Endothelial cell of umbilical vein (primary cell): Measurements from ENCODE around the gene USP7. TPM values are rescaled to one million over a fixed set of nuclear protein-coding genes. Genes with fewer than 3 reads are reported as not detected.

Experiments used
- BruUV-seq: library from RNA; stranded (reverse); fragments of 400-500 nt; replicated peaks from 2 replicates; lab custom pipeline; 2021; lab: Mats Ljungman, UMichigan
- CTCF ChIA-PET: fragments of 300-600, 350-600 bp; sonication (Branson Sonifier 250); formaldehyde crosslinking; loops from one replicate; lab custom pipeline; 2021; ENCODE audit warnings: antibody characterized with exemption, inconsistent platforms; lab: Charles Lee
- POLR2A ChIA-PET: fragments of 300-600, 350-600 bp; sonication (Branson Sonifier 250); formaldehyde crosslinking; loops from one replicate; lab custom pipeline; 2021; ENCODE audit warnings: antibody characterized with exemption, inconsistent platforms; lab: Charles Lee
- DNase-seq: peaks from one replicate; pipeline ENCODE4 v3.0.0-alpha.2; 2011; ENCODE audit warnings: low read depth, low spot score
- FAIRE-seq: peaks from 2 replicates; lab custom pipeline; 2011; peaks lifted over from hg19 to GRCh38; lab: Jason Lieb, UNC
- H2AFZ ChIP-seq: 2 replicates; pipeline ENCODE4 v1.6.0; 2012; ENCODE audit warnings: low read depth, low read length, control low read depth, inconsistent platforms
- H3K27ac ChIP-seq: 2 replicates; pipeline ENCODE4 v1.5.1; 2011; ENCODE audit warnings: low read depth, mild to moderate bottlenecking, control low read depth, low read length, moderate library complexity; ENCODE audit not compliant: insufficient read depth
- H3K27me3 ChIP-seq, 2 experiments: 2 replicates each; pipeline versions ENCODE4 v1.6.0 to v1.6.1; 2011; ENCODE audit warnings: low read length in 2 of 2, mixed read lengths in 1 of 2; ENCODE audit not compliant: control insufficient read depth in 2 of 2, insufficient read depth in 2 of 2
- H3K36me3 ChIP-seq, 2 experiments: 2 replicates in 1 of 2; 3 replicates in 1 of 2; pipeline ENCODE4 v1.5.1; 2011; ENCODE audit warnings: low read length in 2 of 2, mild to moderate bottlenecking in 1 of 2, moderate library complexity in 1 of 2; ENCODE audit not compliant: control insufficient read depth in 2 of 2, insufficient read depth in 2 of 2; ENCODE audit errors: extremely low read depth in 1 of 2
- H3K4me1 ChIP-seq: 3 replicates; pipeline ENCODE4 v1.5.1; 2011; ENCODE audit warnings: mild to moderate bottlenecking, low read length; ENCODE audit not compliant: control insufficient read depth, insufficient read depth; ENCODE audit errors: extremely low read depth
- H3K4me2 ChIP-seq: 2 replicates; pipeline ENCODE4 v1.6.1; 2011; ENCODE audit warnings: low read length, control low read depth, mixed read lengths; ENCODE audit not compliant: insufficient read depth
- H3K4me3 ChIP-seq, 3 experiments: fragments of 200-600 bp in 1 of 3; sonication (generic), shearing (Covaris generic) in 1 of 3; replicated peaks in 1 of 3; 2 replicates each; pipeline ENCODE4 v1.5.1; 2011 to 2016; ENCODE audit warnings: control low read depth in 3 of 3, low read length in 3 of 3, mild to moderate bottlenecking in 2 of 3, inconsistent platforms in 1 of 3, low read depth in 1 of 3, moderate library complexity in 1 of 3; ENCODE audit not compliant: insufficient read depth in 1 of 3
- H3K79me2 ChIP-seq: 2 replicates; pipeline ENCODE4 v1.6.0; 2012; ENCODE audit warnings: low read length, inconsistent platforms; ENCODE audit not compliant: control insufficient read depth, insufficient read depth
- H3K9ac ChIP-seq: replicated peaks from 2 replicates; pipeline ENCODE3; 2011; ENCODE audit warnings: low read length, control low read depth; ENCODE audit not compliant: insufficient read depth; ENCODE audit errors: extremely low read depth
- H3K9me1 ChIP-seq: replicated peaks from 3 replicates; pipeline ENCODE4 v1.6.0; 2011; ENCODE audit warnings: mild to moderate bottlenecking, low read length; ENCODE audit not compliant: control insufficient read depth, insufficient read depth; ENCODE audit errors: extremely low read depth
- H3K9me3 ChIP-seq: replicated peaks from 2 replicates; pipeline ENCODE4 v1.5.1; 2012; ENCODE audit warnings: low read length, inconsistent platforms; ENCODE audit not compliant: control insufficient read depth, insufficient read depth
- H4K20me1 ChIP-seq: replicated peaks from 2 replicates; pipeline ENCODE3; 2011; ENCODE audit warnings: mild to moderate bottlenecking, low read length; ENCODE audit not compliant: control insufficient read depth, insufficient read depth; ENCODE audit errors: extremely low read depth
- EZH2 ChIP-seq: IDR thresholded peaks from 2 replicates; pipeline ENCODE4 v1.6.1; 2012; ENCODE audit warnings: borderline replicate concordance, low read depth, mild to moderate bottlenecking, moderate library complexity, low read length, inconsistent platforms; ENCODE audit not compliant: severe bottlenecking
- FOS ChIP-seq: IDR thresholded peaks from 2 replicates; pipeline ENCODE4 v1.6.1; 2011; ENCODE audit warnings: mild to moderate bottlenecking, low read length, moderate library complexity, borderline replicate concordance; ENCODE audit not compliant: insufficient read depth
- GATA2 ChIP-seq: IDR thresholded peaks from 2 replicates; pipeline ENCODE4 v1.7.0; 2011; ENCODE audit warnings: low read depth, mild to moderate bottlenecking, moderate library complexity, mixed read lengths, low read length; ENCODE audit not compliant: insufficient read length, insufficient read depth
- MYC ChIP-seq: IDR thresholded peaks from one replicate; pipeline ENCODE4 v1.6.1; 2011; ENCODE audit warnings: mild to moderate bottlenecking, low read depth, low read length
- POLR2A ChIP-seq: IDR thresholded peaks from 2 replicates; pipeline ENCODE4 v1.6.1; 2012; ENCODE audit warnings: low read depth, mild to moderate bottlenecking, control low read depth, low read length
- POLR2AphosphoS5 ChIP-seq: IDR thresholded peaks from 2 replicates; pipeline ENCODE4 v1.6.1; 2012; ENCODE audit warnings: low read depth, mild to moderate bottlenecking, control low read depth, low read length, moderate library complexity; ENCODE audit not compliant: insufficient read depth
- dilution Hi-C: fragments of 300-500 bp; cut with MboI; formaldehyde crosslinking; loops from one replicate; pipeline ENCODE4 v1.15.0; 2019; ENCODE audit warnings: low sequenced_read_pairs; ENCODE audit not compliant: extremely low pct_ligation_motif_present
- intact Hi-C: fragments of 100-400 bp; cut with micrococcal nuclease; formaldehyde crosslinking; loops from one replicate; pipeline ENCODE4 v1.10.0; 2022
- polyA plus RNA-seq, 4 experiments: library from polyadenylated mRNA; depleted of rRNA in 3 of 4; stranded (reverse) in 3 of 4; unstranded in 1 of 4; fragments of >200 nt; gene quantifications; 2 replicates each; pipeline versions ENCODE4 v1.2.1 to v1.2.3, GENCODE V29; 2011 to 2012; ENCODE audit warnings: missing spikeins in 1 of 4
- total RNA-seq: library from RNA; stranded (reverse); gene quantifications from 2 replicates; pipeline ENCODE4 v1.2.3, GENCODE V29; 2021
- TF ChIP-seq, protein P1 (sequence below), 2 donors: IDR thresholded peaks; 1 replicate in 1 of 2; 2 replicates in 1 of 2; pipeline ENCODE4 v1.5.1; 2011; ENCODE audit warnings: low read length in 2 of 2, mild to moderate bottlenecking in 2 of 2, moderate library complexity in 2 of 2, control low read depth in 1 of 2, inconsistent platforms in 1 of 2, low read depth in 1 of 2; ENCODE audit not compliant: insufficient read depth in 1 of 2; ENCODE audit errors: extremely low read depth in 1 of 2
- TF ChIP-seq, protein P2 (sequence below): IDR thresholded peaks from 2 replicates; pipeline ENCODE4 v1.6.1; 2011; ENCODE audit not compliant: insufficient read depth, insufficient read length

USP7 gene
- total and polyA plus RNA-seq, 2 donors (not counting 3 experiments of a cell fraction or from before 2014, with no cell fraction given), result 17.7 to 130 TPM

DNA sequence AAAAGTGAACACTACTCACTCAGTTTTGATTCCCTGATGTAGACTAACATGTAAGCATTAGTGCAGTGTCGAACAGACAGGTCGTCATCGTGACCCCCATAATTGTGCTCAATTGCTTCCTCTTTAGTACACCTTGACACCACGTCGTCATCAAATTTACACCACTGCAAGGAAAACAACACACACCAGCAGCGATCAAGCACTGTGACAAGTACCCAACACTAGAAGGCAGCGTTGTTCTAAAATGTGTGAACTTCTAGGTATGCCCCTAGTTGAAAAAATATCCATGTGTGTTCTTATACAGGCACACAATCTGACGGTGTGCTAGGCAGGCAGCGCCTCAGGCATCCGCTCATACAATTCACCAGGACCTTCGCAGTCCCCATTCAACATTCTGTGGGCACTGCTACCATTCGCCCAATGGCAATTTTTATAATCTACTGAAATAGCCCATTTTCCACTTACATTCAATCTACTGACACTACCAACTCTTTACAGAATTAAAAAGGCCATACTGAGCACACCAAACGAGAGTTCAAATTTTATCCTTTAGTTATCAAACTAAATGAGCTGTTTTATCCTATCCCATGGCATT is 58.4 kb downstream of the USP7 start:
- dilution Hi-C loops (no loop called here), intact Hi-C loops (loop anchor here (1.0 to 5.0 kb wide), 4 partner anchors 103 to 1277 kb away; partner anchors contain the start of genes GRIN2A and HAPSTR1)
- FAIRE-seq (peak; percentile 64), DNase-seq (peak; percentile 42)
- no peak overlapping the region for H3K4me3 ChIP-seq
- BruUV-seq, result no TSS peak
- POLR2A ChIA-PET, result no interaction called here
- H2AFZ ChIP-seq, result no peak overlapping the region
- CTCF ChIA-PET, result interaction anchor here (1.2 to 1.4 kb wide), 2 partner anchors 10 to 104 kb away, joined by 3 to 8 read pairs; no protein-coding TSS in a partner anchor
- H3K4me2 ChIP-seq, result no peak overlapping the region
- H3K79me2 ChIP-seq, result peaks cover 3% of the 10 kb centered on the region
- H3K9me1 ChIP-seq, result no peaks in the 10 kb centered on the region
- TF ChIP-seq MYC, result no peak
- TF ChIP-seq, protein P1, sequence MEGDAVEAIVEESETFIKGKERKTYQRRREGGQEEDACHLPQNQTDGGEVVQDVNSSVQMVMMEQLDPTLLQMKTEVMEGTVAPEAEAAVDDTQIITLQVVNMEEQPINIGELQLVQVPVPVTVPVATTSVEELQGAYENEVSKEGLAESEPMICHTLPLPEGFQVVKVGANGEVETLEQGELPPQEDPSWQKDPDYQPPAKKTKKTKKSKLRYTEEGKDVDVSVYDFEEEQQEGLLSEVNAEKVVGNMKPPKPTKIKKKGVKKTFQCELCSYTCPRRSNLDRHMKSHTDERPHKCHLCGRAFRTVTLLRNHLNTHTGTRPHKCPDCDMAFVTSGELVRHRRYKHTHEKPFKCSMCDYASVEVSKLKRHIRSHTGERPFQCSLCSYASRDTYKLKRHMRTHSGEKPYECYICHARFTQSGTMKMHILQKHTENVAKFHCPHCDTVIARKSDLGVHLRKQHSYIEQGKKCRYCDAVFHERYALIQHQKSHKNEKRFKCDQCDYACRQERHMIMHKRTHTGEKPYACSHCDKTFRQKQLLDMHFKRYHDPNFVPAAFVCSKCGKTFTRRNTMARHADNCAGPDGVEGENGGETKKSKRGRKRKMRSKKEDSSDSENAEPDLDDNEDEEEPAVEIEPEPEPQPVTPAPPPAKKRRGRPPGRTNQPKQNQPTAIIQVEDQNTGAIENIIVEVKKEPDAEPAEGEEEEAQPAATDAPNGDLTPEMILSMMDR (IDR thresholded peaks at IDR 0.05; ENCODE audit: extremely low read depth in 1 of 2, insufficient read depth in 1 of 2, low read depth in 1 of 2, low read length in 2 of 2), result peak; percentile 27 to 50
- no peak overlapping the region for H3K9ac ChIP-seq
- no peaks in the 10 kb centered on the region for H3K9me3 ChIP-seq
- peaks cover 46 to 52% of the 10 kb centered on the region in 2 experiments for H3K36me3 ChIP-seq
- H3K27ac ChIP-seq, result no peak overlapping the region
- H3K27me3 ChIP-seq, result no peaks in the 10 kb centered on the region
- H4K20me1 ChIP-seq, result no peaks in the 10 kb centered on the region
- no peaks in the 10 kb centered on the region for H3K4me1 ChIP-seq

DNA sequence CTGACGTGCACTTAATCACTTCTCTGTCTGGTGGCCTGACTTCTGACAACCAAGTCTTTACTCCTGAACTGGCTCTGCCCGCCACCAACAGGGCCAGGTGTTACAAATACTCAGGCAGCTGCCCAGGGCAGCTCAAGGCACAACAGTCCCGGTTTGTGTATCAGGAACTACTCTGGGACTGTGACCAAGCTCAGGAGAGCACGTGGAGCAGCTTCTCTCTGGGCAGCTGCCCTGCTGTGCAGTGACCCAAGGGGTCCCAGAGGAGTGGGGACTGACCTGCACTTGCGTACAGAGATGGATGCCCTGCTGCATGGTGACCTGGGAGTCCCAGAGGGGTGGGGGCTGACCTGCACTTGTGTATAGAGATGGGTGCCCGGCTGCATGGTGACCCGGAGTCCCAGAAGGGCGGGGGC is 59.7 kb downstream of the USP7 start:
- no peak overlapping the region for H2AFZ ChIP-seq
- no peaks in the 10 kb centered on the region for H3K27me3 ChIP-seq
- no peak for FAIRE-seq
- H3K36me3 ChIP-seq, result peaks cover 43 to 58% of the 10 kb centered on the region in 2 experiments
- no peaks in the 10 kb centered on the region for H3K9me3 ChIP-seq
- ChIA-PET CTCF (interaction anchor here (0.9 to 1.1 kb wide), 3 partner anchors 105 to 235 kb away, joined by 3 to 6 read pairs (median 4); no protein-coding TSS in a partner anchor), POLR2A (no interaction called here)
- dilution Hi-C loops, result no loop called here
- no TSS peak for BruUV-seq
- H3K4me2 ChIP-seq, result no peak overlapping the region
- no peak overlapping the region for H3K9ac ChIP-seq
- intact Hi-C loops, result no loop called here
- TF ChIP-seq FOS (no peak), MYC (no peak), EZH2 (no peak), POLR2AphosphoS5 (no peak), POLR2A (no peak), GATA2 (no peak)
- TF ChIP-seq, protein P1 (IDR thresholded peaks at IDR 0.05; ENCODE audit: extremely low read depth in 1 of 2, insufficient read depth in 1 of 2, low read depth in 1 of 2, low read length in 2 of 2), result no peak
- TF ChIP-seq, protein P2, sequence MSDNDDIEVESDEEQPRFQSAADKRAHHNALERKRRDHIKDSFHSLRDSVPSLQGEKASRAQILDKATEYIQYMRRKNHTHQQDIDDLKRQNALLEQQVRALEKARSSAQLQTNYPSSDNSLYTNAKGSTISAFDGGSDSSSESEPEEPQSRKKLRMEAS, result no peak
- no peaks in the 10 kb centered on the region for H3K9me1 ChIP-seq
- no peaks in the 10 kb centered on the region for H4K20me1 ChIP-seq
- H3K4me3 ChIP-seq, result no peak overlapping the region
- DNase-seq, result no peak
- peaks cover 3% of the 10 kb centered on the region for H3K79me2 ChIP-seq
- no peaks in the 10 kb centered on the region for H3K4me1 ChIP-seq
- H3K27ac ChIP-seq, result no peak overlapping the region
